ENCODE measurements around the gene ANKRD12.
"Not testable (repeated sequence)": the region's sequence is repeated elsewhere in the genome, so short reads cannot be mapped to it uniquely, and the experiment has no call there.

ANKRD12 gene

GRCh38 chr18:9136315-9137155 is at the start of gene ANKRD12:
ANKRD12 (plus strand) TSS chr18:9136781; CDS start chr18:9182433, 45,652 bp downstream.
- DNase-seq (ENCODE audit: low read depth) = peak; percentile 97

- no peak for DNase-seq (ENCODE audit: low read depth)
These were observed 49.4 kb upstream of the ANKRD12 start for GRCh38 chr18:9087144-9087543.

GRCh38 chr18:9088252-9088651 is 48.3 kb upstream of the ANKRD12 start:
- DNase-seq (ENCODE audit: low read depth) = no peak

- not testable (repeated sequence) for DNase-seq (ENCODE audit: low read depth)
These were observed 47.9 kb upstream of the ANKRD12 start for GRCh38 chr18:9088727-9089126.

GRCh38 chr18:9090578-9090977 is 46.0 kb upstream of the ANKRD12 start:
- no peak for DNase-seq (ENCODE audit: low read depth)

GRCh38 chr18:9091066-9091476 is 45.5 kb upstream of the ANKRD12 start:
- no peak for DNase-seq (ENCODE audit: low read depth)

- peak; percentile 49 for DNase-seq (ENCODE audit: low read depth)
These were observed 43.9 kb upstream of the ANKRD12 start for GRCh38 chr18:9092665-9093064.

- DNase-seq (ENCODE audit: low read depth) = not testable (repeated sequence)
These were observed 43.5 kb upstream of the ANKRD12 start for GRCh38 chr18:9093109-9093508.

GRCh38 chr18:9094307-9095226 is 42.0 kb upstream of the ANKRD12 start:
- DNase-seq (ENCODE audit: low read depth) = peak; percentile 89

- no peak for DNase-seq (ENCODE audit: low read depth)
These were observed 41.1 kb upstream of the ANKRD12 start for GRCh38 chr18:9095297-9096006.

- DNase-seq (ENCODE audit: low read depth) = no peak
These were observed 40.6 kb upstream of the ANKRD12 start for GRCh38 chr18:9096007-9096371.

- DNase-seq (ENCODE audit: low read depth) = no peak
These were observed 39.9 kb upstream of the ANKRD12 start for GRCh38 chr18:9096685-9097084.

GRCh38 chr18:9097349-9097748 is 39.2 kb upstream of the ANKRD12 start:
- no peak for DNase-seq (ENCODE audit: low read depth)

- DNase-seq (ENCODE audit: low read depth) = peak; percentile 63
These were observed 35.8 kb upstream of the ANKRD12 start for GRCh38 chr18:9100796-9101195.

- DNase-seq (ENCODE audit: low read depth) = peak; percentile 86
These were observed 34.7 kb upstream of the ANKRD12 start for GRCh38 chr18:9101730-9102507.

GRCh38 chr18:9102508-9103375 is 33.8 kb upstream of the ANKRD12 start, which contains the start of gene NDUFV2:
NDUFV2 (plus strand) TSS chr18:9102699; CDS start chr18:9102744, 45 bp downstream.
- peak; percentile 94 for DNase-seq (ENCODE audit: low read depth)

- peak; percentile 54 for DNase-seq (ENCODE audit: low read depth)
These were observed 33.2 kb upstream of the ANKRD12 start for GRCh38 chr18:9103376-9103873.

GRCh38 chr18:9104244-9104901 is 32.2 kb upstream of the ANKRD12 start:
- no peak for DNase-seq (ENCODE audit: low read depth)

GRCh38 chr18:9105420-9105819 is 31.2 kb upstream of the ANKRD12 start:
- DNase-seq (ENCODE audit: low read depth) = no peak

- DNase-seq (ENCODE audit: low read depth) = no peak
These were observed 30.5 kb upstream of the ANKRD12 start for GRCh38 chr18:9106094-9106493.
